GM23338 (cell line): ENCODE data around the gene NET1. TPM values are rescaled to one million over a fixed set of nuclear protein-coding genes. Genes with fewer than 3 reads are reported as not detected.
A peak's percentile ranks its signal among the peaks of the same experiment; 100 is the strongest.

Experiments used
- ATAC-seq: fragments of 200-7000 bp; cut with Tn5 transposase; 3 replicates; pipeline ENCODE4 v1.9.1; 2020
- DNase-seq: peaks from one replicate; pipeline ENCODE4 v3.0.0-alpha.2; 2015; ENCODE audit warnings: low spot score
- H2AFZ ChIP-seq: fragments of 200-600 bp; sonication (generic); 2 replicates; pipeline ENCODE4 v1.8.0; 2016; ENCODE audit warnings: antibody characterized with exemption, mild to moderate bottlenecking, moderate library complexity
- H3F3A ChIP-seq: fragments of 200-600 bp; sonication (generic); replicated peaks from 2 replicates; pipeline ENCODE4 v1.8.0; 2017; ENCODE audit warnings: antibody characterized with exemption, mixed run types, low read depth
- H3K27ac ChIP-seq: fragments of 200-600 bp; sonication (generic); 2 replicates; pipeline ENCODE4 v1.6.1; 2016; ENCODE audit warnings: low read depth
- H3K27me3 ChIP-seq: fragments of 200-600 bp; sonication (generic); 2 replicates; pipeline ENCODE4 v1.8.0; 2016; ENCODE audit warnings: mild to moderate bottlenecking, mixed run types, moderate library complexity; ENCODE audit not compliant: insufficient read depth
- H3K36me3 ChIP-seq: fragments of 200-600 bp; sonication (generic); 2 replicates; pipeline ENCODE4 v1.8.0; 2016; ENCODE audit warnings: mild to moderate bottlenecking; ENCODE audit not compliant: insufficient read depth
- H3K4me1 ChIP-seq: fragments of 200-600 bp; sonication (generic); 2 replicates; pipeline ENCODE4 v1.8.0; 2016; ENCODE audit warnings: mild to moderate bottlenecking, moderate library complexity; ENCODE audit not compliant: insufficient read depth
- H3K4me2 ChIP-seq: fragments of 200-600 bp; sonication (generic); 2 replicates; pipeline ENCODE4 v1.7.1; 2017; ENCODE audit warnings: mixed run types
- H3K4me3 ChIP-seq: fragments of 200-600 bp; sonication (generic); 2 replicates; pipeline ENCODE4 v1.6.1; 2016; ENCODE audit warnings: mixed run types
- H3K79me2 ChIP-seq: fragments of 200-600 bp; sonication (generic); replicated peaks from 2 replicates; pipeline ENCODE4 v1.8.0; 2017; ENCODE audit warnings: mild to moderate bottlenecking; ENCODE audit not compliant: insufficient read depth
- H3K9me2 ChIP-seq: fragments of 200-600 bp; sonication (generic); 2 replicates; pipeline ENCODE4 v1.8.0; 2017; ENCODE audit not compliant: insufficient read depth
- H4K20me1 ChIP-seq: fragments of 200-600 bp; sonication (generic); replicated peaks from 2 replicates; pipeline ENCODE4 v1.8.0; 2017; ENCODE audit warnings: mild to moderate bottlenecking; ENCODE audit not compliant: insufficient read depth
- H3K27ac Mint-ChIP-seq: 2 replicates; pipeline ENCODE4 v1.8.0; 2020; ENCODE audit warnings: inconsistent platforms, mild to moderate bottlenecking, moderate library complexity, mixed read lengths
- H3K27me3 Mint-ChIP-seq: 3 replicates; pipeline ENCODE4 v1.8.0; 2022; ENCODE audit warnings: low read depth, mild to moderate bottlenecking, moderate library complexity, mixed read lengths, inconsistent platforms; ENCODE audit not compliant: insufficient read depth, poor library complexity
- H3K36me3 Mint-ChIP-seq: 3 replicates; pipeline ENCODE4 v1.8.0; 2021; ENCODE audit warnings: low read depth, mild to moderate bottlenecking, inconsistent platforms, moderate library complexity, mixed read lengths
- H3K4me1 Mint-ChIP-seq: 3 replicates; pipeline ENCODE4 v1.8.0; 2020; ENCODE audit warnings: mild to moderate bottlenecking, inconsistent platforms, mixed read lengths
- H3K4me3 Mint-ChIP-seq: 3 replicates; pipeline ENCODE4 v1.8.0; 2021; ENCODE audit warnings: moderate library complexity, mild to moderate bottlenecking, inconsistent platforms, mixed read lengths
- H3K9me3 Mint-ChIP-seq: 3 replicates; pipeline ENCODE4 v1.8.0; 2020; ENCODE audit warnings: moderate library complexity, mild to moderate bottlenecking, inconsistent platforms, mixed read lengths
- POLR2AphosphoS5 ChIP-seq: IDR thresholded peaks from 2 replicates; pipeline ENCODE4 v1.6.1; 2016; ENCODE audit warnings: antibody characterized with exemption, low read depth
- polyA plus RNA-seq: library from polyadenylated mRNA; unstranded; fragments of >200 nt; fragmentation: Nextera tagmentation; extraction: Ambion mirVana; gene quantifications from 2 replicates; pipeline ENCODE4 v1.2.1, GENCODE V29; 2016
- total RNA-seq: library from RNA; depleted of rRNA; stranded (reverse); fragments of >200 nt; shearing (Covaris generic); gene quantifications from 2 replicates; pipeline ENCODE4 v1.2.3, GENCODE V29; 2014
- TF ChIP-seq, protein P1 (sequence below), 2 experiments: fragments of 200-600 bp in 1 of 2; sonication (generic) in 1 of 2; conservative IDR thresholded peaks; 2 replicates each; pipeline versions ENCODE4 v1.5.1 to v1.6.1; 2016 to 2017; ENCODE audit warnings: antibody characterized with exemption in 2 of 2, low read depth in 2 of 2, mild to moderate bottlenecking in 2 of 2, moderate library complexity in 1 of 2
- TF ChIP-seq, protein P2 (sequence below): IDR thresholded peaks from 2 replicates; pipeline ENCODE4 v1.6.1; 2016; ENCODE audit warnings: antibody characterized with exemption
- TF ChIP-seq, protein P3 (sequence below): IDR thresholded peaks from one replicate; pipeline ENCODE4 v1.6.1; 2018; ENCODE audit warnings: antibody characterized with exemption; ENCODE audit not compliant: unreplicated experiment
- TF ChIP-seq, protein P4 (sequence below): fragments of 250-450 bp; sonication (Bioruptor Pico); IDR thresholded peaks from 2 replicates; pipeline ENCODE4 v1.5.0; 2020; ENCODE audit warnings: mild to moderate bottlenecking, moderate library complexity

NET1 gene
- total and polyA plus RNA-seq, 2 experiments from 2014 or later, result 47.9 to 93.9 TPM

DNA sequence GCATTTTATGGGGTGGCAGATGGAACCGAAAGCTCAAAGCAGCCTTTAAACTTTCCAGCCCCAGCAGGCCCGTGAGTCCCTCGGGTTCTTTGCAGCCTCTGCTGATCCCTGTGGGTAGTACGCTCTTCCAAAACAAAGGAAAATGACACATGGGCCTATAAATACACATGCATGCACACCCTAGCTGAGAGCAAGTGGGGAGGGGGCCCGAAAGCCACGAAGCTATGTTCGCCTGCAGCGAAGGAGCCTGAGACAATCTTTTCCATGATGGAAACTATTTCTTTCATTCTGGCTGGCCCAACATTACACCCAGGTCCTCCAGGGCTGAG is 54.8 kb downstream of the NET1 start:
- Histone ChIP-seq H3K36me3 (0 out of 2 replicates have a peak, but pooled peaks cover 3% of the 10 kb centered on the region), H3K4me1 (peaks cover 27% of the 10 kb centered on the region), H3K4me2 (0 out of 2 replicates have a peak overlapping the region, but pooled peaks have one; percentile 72), H2AFZ (peak overlapping the region; percentile 19; the same call in 1 of the 2 replicates), H3K79me2 (no peaks in the 10 kb centered on the region), H4K20me1 (no peaks in the 10 kb centered on the region), H3K27me3 (no peaks in the 10 kb centered on the region), H3K9me2 (peaks cover 5% of the 10 kb centered on the region; the same call in 1 of the 2 replicates), H3F3A (0 out of 2 replicates have a peak, but pooled peaks cover 4% of the 10 kb centered on the region), H3K4me3 (no peak overlapping the region), H3K27ac (peak overlapping the region; percentile 91; the same call in 1 of the 2 replicates)
- H3K4me1 Mint-ChIP-seq, result peaks cover 41% of the 10 kb centered on the region
- TF ChIP-seq, protein P1, sequence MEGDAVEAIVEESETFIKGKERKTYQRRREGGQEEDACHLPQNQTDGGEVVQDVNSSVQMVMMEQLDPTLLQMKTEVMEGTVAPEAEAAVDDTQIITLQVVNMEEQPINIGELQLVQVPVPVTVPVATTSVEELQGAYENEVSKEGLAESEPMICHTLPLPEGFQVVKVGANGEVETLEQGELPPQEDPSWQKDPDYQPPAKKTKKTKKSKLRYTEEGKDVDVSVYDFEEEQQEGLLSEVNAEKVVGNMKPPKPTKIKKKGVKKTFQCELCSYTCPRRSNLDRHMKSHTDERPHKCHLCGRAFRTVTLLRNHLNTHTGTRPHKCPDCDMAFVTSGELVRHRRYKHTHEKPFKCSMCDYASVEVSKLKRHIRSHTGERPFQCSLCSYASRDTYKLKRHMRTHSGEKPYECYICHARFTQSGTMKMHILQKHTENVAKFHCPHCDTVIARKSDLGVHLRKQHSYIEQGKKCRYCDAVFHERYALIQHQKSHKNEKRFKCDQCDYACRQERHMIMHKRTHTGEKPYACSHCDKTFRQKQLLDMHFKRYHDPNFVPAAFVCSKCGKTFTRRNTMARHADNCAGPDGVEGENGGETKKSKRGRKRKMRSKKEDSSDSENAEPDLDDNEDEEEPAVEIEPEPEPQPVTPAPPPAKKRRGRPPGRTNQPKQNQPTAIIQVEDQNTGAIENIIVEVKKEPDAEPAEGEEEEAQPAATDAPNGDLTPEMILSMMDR (conservative IDR thresholded peaks at IDR 0.05; ENCODE audit: low read depth in 2 of 2), result no peak
- TF ChIP-seq, protein P2, sequence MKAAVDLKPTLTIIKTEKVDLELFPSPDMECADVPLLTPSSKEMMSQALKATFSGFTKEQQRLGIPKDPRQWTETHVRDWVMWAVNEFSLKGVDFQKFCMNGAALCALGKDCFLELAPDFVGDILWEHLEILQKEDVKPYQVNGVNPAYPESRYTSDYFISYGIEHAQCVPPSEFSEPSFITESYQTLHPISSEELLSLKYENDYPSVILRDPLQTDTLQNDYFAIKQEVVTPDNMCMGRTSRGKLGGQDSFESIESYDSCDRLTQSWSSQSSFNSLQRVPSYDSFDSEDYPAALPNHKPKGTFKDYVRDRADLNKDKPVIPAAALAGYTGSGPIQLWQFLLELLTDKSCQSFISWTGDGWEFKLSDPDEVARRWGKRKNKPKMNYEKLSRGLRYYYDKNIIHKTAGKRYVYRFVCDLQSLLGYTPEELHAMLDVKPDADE, result no peak
- H3K4me3 Mint-ChIP-seq, result no peak overlapping the region; the same call in 2 of the 3 replicates
- H3K27ac Mint-ChIP-seq, result no peak overlapping the region
- peaks cover 78% of the 10 kb centered on the region for H3K9me3 Mint-ChIP-seq
- ATAC-seq (no peak), DNase-seq (no peak)
- H3K36me3 Mint-ChIP-seq, result peaks cover 80% of the 10 kb centered on the region
- peaks cover 19% of the 10 kb centered on the region for H3K27me3 Mint-ChIP-seq

DNA sequence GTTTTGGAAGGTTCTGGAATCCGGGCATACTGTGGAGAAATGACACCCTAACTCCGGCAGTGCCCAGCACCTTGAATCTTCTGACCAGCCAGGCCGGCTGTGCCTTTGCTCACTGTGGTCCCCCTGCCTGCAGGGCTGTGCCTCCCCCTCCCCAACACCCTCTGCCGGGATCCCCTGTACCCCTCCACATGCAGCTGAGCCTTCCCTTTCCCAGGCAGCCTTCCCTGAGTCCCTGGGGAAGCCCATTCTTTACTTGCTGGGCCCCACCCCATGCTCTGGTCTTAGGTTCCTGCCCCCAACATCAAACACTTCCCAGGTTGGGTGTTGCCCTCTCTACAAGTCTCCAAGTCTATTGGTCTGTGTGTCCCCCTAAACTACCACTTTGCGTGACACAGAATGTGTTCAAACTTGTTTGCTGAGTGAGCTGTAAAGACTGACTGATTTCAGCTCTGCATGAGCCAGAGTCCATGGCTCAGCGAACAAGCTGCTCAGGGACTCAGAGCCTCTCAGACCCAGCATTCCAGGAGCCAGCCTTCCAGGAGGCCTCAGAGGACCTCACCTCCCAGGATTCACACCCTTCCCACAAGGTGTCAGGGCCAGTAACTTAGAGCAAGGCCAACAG is 55.4 kb downstream of the NET1 start:
- Histone ChIP-seq H3K4me3 (no peak overlapping the region), H3K4me2 (no peak overlapping the region), H3K36me3 (0 out of 2 replicates have a peak, but pooled peaks cover 3% of the 10 kb centered on the region), H3K4me1 (peaks cover 21% of the 10 kb centered on the region), H3K79me2 (no peaks in the 10 kb centered on the region), H3K9me2 (peaks cover 5% of the 10 kb centered on the region; the same call in 1 of the 2 replicates), H3K27me3 (no peaks in the 10 kb centered on the region), H3K27ac (no peak overlapping the region), H2AFZ (no peak overlapping the region), H4K20me1 (no peaks in the 10 kb centered on the region), H3F3A (0 out of 2 replicates have a peak, but pooled peaks cover 4% of the 10 kb centered on the region)
- Mint-ChIP-seq H3K27ac (no peak overlapping the region), H3K4me1 (peaks cover 35% of the 10 kb centered on the region), H3K36me3 (peaks cover 80% of the 10 kb centered on the region), H3K4me3 (no peak overlapping the region), H3K27me3 (peaks cover 16% of the 10 kb centered on the region), H3K9me3 (peaks cover 80% of the 10 kb centered on the region)
- no peak for DNase-seq
- no peak for ATAC-seq
- TF ChIP-seq, protein P2, result no peak
- TF ChIP-seq POLR2AphosphoS5, result no peak
- TF ChIP-seq, protein P3, sequence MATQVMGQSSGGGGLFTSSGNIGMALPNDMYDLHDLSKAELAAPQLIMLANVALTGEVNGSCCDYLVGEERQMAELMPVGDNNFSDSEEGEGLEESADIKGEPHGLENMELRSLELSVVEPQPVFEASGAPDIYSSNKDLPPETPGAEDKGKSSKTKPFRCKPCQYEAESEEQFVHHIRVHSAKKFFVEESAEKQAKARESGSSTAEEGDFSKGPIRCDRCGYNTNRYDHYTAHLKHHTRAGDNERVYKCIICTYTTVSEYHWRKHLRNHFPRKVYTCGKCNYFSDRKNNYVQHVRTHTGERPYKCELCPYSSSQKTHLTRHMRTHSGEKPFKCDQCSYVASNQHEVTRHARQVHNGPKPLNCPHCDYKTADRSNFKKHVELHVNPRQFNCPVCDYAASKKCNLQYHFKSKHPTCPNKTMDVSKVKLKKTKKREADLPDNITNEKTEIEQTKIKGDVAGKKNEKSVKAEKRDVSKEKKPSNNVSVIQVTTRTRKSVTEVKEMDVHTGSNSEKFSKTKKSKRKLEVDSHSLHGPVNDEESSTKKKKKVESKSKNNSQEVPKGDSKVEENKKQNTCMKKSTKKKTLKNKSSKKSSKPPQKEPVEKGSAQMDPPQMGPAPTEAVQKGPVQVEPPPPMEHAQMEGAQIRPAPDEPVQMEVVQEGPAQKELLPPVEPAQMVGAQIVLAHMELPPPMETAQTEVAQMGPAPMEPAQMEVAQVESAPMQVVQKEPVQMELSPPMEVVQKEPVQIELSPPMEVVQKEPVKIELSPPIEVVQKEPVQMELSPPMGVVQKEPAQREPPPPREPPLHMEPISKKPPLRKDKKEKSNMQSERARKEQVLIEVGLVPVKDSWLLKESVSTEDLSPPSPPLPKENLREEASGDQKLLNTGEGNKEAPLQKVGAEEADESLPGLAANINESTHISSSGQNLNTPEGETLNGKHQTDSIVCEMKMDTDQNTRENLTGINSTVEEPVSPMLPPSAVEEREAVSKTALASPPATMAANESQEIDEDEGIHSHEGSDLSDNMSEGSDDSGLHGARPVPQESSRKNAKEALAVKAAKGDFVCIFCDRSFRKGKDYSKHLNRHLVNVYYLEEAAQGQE, result no peak
- TF ChIP-seq, protein P4, sequence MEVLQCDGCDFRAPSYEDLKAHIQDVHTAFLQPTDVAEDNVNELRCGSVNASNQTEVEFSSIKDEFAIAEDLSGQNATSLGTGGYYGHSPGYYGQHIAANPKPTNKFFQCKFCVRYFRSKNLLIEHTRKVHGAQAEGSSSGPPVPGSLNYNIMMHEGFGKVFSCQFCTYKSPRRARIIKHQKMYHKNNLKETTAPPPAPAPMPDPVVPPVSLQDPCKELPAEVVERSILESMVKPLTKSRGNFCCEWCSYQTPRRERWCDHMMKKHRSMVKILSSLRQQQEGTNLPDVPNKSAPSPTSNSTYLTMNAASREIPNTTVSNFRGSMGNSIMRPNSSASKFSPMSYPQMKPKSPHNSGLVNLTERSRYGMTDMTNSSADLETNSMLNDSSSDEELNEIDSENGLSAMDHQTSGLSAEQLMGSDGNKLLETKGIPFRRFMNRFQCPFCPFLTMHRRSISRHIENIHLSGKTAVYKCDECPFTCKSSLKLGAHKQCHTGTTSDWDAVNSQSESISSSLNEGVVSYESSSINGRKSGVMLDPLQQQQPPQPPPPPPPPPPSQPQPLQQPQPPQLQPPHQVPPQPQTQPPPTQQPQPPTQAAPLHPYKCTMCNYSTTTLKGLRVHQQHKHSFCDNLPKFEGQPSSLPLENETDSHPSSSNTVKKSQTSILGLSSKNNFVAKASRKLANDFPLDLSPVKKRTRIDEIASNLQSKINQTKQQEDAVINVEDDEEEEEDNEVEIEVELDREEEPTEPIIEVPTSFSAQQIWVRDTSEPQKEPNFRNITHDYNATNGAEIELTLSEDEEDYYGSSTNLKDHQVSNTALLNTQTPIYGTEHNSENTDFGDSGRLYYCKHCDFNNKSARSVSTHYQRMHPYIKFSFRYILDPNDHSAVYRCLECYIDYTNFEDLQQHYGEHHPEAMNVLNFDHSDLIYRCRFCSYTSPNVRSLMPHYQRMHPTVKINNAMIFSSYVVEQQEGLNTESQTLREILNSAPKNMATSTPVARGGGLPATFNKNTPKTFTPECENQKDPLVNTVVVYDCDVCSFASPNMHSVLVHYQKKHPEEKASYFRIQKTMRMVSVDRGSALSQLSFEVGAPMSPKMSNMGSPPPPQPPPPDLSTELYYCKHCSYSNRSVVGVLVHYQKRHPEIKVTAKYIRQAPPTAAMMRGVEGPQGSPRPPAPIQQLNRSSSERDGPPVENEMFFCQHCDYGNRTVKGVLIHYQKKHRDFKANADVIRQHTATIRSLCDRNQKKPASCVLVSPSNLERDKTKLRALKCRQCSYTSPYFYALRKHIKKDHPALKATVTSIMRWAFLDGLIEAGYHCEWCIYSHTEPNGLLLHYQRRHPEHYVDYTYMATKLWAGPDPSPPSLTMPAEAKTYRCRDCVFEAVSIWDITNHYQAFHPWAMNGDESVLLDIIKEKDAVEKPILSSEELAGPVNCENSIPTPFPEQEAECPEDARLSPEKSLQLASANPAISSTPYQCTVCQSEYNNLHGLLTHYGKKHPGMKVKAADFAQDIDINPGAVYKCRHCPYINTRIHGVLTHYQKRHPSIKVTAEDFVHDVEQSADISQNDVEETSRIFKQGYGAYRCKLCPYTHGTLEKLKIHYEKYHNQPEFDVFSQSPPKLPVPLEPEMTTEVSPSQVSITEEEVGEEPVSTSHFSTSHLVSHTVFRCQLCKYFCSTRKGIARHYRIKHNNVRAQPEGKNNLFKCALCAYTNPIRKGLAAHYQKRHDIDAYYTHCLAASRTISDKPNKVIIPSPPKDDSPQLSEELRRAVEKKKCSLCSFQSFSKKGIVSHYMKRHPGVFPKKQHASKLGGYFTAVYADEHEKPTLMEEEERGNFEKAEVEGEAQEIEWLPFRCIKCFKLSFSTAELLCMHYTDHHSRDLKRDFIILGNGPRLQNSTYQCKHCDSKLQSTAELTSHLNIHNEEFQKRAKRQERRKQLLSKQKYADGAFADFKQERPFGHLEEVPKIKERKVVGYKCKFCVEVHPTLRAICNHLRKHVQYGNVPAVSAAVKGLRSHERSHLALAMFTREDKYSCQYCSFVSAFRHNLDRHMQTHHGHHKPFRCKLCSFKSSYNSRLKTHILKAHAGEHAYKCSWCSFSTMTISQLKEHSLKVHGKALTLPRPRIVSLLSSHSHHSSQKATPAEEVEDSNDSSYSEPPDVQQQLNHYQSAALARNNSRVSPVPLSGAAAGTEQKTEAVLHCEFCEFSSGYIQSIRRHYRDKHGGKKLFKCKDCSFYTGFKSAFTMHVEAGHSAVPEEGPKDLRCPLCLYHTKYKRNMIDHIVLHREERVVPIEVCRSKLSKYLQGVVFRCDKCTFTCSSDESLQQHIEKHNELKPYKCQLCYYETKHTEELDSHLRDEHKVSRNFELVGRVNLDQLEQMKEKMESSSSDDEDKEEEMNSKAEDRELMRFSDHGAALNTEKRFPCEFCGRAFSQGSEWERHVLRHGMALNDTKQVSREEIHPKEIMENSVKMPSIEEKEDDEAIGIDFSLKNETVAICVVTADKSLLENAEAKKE (CRISPR knock-in tag), result no peak
